Endothelial cell of umbilical vein (primary cell): ENCODE measurements around the gene PRUNE2.

Experiments used
- EZH2 ChIP-seq: IDR thresholded peaks from 2 replicates; pipeline ENCODE4 v1.6.1; 2012; ENCODE audit warnings: borderline replicate concordance, low read depth, mild to moderate bottlenecking, moderate library complexity, low read length, inconsistent platforms; ENCODE audit not compliant: severe bottlenecking
- MAX ChIP-seq: IDR thresholded peaks from 2 replicates; pipeline ENCODE4 v1.6.1; 2011; ENCODE audit not compliant: insufficient read depth, insufficient read length
- POLR2AphosphoS5 ChIP-seq: IDR thresholded peaks from 2 replicates; pipeline ENCODE4 v1.6.1; 2012; ENCODE audit warnings: low read depth, mild to moderate bottlenecking, control low read depth, low read length, moderate library complexity; ENCODE audit not compliant: insufficient read depth
- TF ChIP-seq, protein P1 (sequence below), 2 donors: IDR thresholded peaks; 1 replicate in 1 of 2; 2 replicates in 1 of 2; pipeline ENCODE4 v1.5.1; 2011; ENCODE audit warnings: low read length in 2 of 2, mild to moderate bottlenecking in 2 of 2, moderate library complexity in 2 of 2, control low read depth in 1 of 2, inconsistent platforms in 1 of 2, low read depth in 1 of 2; ENCODE audit not compliant: insufficient read depth in 1 of 2; ENCODE audit errors: extremely low read depth in 1 of 2

DNA sequence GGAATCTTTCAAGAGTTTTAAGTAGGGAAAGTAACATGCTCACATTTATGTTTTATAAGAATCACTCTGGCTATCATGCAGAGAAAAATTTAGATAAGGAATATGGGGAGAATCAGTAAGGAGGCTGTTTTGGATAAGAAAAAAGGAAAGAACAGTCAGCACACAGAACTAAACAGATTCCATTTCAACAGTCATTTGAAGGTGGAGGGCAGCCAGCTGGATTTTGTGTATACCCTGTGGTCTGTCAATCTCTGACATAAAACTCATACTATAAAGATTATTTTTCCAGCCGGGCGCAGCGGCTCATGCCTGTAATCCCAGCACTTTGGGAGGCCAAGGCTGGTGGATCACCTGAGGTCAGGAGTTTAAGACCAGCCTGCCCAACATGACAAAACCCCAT, 77.5 kb downstream of the PRUNE2 start:
- TF ChIP-seq, protein P1, sequence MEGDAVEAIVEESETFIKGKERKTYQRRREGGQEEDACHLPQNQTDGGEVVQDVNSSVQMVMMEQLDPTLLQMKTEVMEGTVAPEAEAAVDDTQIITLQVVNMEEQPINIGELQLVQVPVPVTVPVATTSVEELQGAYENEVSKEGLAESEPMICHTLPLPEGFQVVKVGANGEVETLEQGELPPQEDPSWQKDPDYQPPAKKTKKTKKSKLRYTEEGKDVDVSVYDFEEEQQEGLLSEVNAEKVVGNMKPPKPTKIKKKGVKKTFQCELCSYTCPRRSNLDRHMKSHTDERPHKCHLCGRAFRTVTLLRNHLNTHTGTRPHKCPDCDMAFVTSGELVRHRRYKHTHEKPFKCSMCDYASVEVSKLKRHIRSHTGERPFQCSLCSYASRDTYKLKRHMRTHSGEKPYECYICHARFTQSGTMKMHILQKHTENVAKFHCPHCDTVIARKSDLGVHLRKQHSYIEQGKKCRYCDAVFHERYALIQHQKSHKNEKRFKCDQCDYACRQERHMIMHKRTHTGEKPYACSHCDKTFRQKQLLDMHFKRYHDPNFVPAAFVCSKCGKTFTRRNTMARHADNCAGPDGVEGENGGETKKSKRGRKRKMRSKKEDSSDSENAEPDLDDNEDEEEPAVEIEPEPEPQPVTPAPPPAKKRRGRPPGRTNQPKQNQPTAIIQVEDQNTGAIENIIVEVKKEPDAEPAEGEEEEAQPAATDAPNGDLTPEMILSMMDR (IDR thresholded peaks at IDR 0.05; ENCODE audit: extremely low read depth in 1 of 2, insufficient read depth in 1 of 2, low read depth in 1 of 2, low read length in 2 of 2): no peak
- no peak for TF ChIP-seq EZH2
- TF ChIP-seq MAX: no peak
- TF ChIP-seq POLR2AphosphoS5: no peak
